ENCODE data around the gene SPATA31E1.

The SPATA31E1 gene

DNA sequence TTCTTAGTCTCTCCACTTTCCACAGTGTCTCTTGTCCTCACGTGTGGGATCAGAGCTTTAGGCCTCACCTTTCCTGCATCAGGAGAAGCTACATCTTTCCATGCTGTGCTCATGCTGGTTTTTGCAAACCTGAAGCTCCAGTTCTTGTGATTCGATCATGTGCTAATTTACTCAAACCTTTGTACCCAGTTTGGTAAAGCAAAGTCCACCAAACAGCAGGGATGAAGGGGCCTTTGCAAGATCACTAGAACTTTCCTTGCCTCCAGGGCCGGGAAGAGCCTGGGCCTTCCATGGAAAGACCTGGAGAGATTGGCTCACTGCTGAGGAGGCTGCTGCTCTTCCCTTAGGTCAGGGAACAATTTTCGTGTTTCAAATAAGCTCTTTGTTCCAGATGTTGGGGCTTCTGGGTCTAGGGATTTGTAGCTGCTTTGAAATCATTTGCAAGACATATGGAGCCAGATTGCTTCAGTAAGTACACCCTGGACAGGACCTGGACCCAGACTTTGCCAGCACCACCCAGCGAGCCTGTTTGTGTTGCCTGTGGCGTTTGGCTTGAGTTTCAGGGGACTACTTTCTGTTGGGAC lies 18.7 kb upstream of the SPATA31E1 start:
- no peak for DNase-seq (ENCODE audit: low spot score)

DNA sequence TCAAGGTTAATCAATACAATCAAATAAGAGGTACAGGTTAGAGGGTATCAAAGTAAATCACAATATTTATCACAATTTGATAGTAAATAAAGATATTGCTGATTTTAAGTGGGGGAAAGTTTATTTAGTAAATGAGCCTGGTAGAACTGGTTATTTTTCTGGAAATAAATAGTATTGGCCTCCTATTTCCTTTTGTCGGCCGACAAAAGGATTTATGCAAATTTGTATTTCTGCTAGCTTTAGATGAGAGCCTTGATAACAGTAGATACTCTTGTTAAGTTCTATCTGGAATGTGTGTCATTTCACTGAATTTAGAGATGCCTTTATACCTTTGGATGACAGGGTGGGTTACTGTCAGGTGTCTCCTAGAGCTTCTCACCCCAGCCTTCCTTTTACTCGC lies 17.8 kb upstream of the SPATA31E1 start:
- no peak for DNase-seq (ENCODE audit: low spot score)

DNA sequence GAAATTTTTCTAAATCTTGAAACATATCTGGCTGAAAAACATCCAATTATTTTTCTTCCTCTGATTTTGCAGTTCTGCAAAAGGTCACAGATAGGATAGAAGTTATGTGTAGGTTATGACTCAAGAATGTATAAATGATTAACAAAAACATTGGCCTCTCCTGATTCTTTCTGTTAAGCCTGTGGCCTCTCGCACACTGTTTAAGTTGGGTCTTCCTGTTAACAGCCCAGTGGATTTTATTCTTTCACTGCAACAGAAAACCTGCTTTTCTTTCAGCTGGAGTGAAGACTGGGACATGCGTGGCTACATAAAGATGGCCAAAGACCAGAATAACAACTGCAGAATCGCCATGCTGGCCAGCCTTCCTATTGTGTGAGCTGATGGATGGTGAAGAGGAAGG lies 17.1 kb upstream of the SPATA31E1 start:
- DNase-seq (ENCODE audit: low spot score) = no peak

DNA sequence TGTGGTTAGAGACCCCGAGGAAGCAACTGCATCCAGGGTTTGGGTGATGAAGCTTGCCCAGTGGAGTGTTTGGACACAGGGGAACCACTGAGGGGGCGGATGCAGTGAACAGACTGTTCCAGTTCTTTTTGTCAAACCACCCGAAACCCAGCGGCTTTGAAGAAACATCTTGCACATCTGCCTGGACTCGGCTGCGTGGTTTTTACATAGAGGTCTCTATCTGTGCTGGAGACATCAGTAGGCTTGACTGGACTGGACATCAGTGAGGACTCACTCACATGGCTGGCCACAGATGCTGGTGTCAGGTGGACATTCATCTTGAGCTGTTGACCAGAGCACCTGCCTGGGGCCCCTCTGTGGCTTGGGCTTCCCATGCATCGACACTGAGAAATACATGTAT lies 15.3 kb upstream of the SPATA31E1 start:
- DNase-seq (ENCODE audit: low spot score) = no peak

DNA sequence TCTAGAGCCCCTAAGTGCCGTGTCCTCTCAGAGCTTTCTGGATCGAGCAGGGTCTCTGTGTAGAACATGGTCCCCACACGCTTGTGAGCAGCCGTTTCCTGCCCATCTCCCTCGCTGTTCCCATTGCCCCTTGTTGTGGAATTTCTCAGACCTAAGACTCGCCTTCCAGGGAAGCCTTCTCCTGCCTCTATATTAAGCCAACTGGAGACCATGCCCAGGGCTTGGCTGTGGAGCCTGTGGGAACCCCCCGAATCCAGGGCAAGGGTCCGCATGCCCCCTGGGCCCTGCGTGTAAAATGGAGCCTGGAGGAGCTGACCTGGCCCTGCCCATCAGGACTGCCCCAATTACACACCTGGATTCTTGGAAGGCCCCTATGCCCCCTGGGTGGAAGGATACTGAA lies 14.5 kb upstream of the SPATA31E1 start:
- DNase-seq (ENCODE audit: low spot score) = no peak

DNA sequence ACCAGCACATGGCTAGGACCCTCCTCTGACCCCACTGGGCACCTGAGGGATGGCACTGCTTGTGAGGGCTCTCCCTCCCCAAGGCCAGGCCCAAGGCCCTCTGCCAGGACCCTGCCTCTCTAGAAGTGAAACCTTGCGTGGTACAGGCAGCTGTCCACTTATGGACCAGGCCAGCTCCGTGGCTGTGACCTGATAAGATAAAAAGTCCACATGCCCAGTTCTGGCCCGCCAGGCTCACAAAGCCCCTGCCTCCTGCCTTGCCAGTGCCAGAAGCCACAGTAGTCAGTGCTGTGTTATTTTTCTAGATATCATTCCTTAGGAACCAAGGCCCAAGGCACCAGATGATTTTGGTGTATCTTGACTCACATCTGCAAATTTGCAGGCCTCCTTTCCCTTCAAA lies 14.0 kb upstream of the SPATA31E1 start:
- no peak for DNase-seq (ENCODE audit: low spot score)

DNA sequence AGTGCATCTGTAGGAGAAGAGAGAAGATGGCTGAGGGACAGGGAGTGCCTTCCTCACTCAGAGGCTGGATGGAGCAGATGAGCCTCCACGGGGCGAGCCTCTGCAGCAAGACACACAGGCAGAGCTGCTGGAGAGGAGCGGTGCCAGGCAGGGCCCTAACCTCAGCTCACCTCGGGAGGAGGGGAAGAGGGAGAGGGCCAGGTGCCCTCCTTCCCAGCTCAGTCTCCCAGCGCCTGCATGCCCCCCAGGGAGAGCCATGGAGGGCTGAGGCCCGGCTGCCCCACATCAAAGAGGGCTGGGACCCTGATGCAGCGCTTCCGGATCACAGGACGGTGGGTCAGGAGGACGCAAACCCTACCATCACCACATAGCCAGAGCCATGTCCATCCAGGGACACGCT lies 13.6 kb upstream of the SPATA31E1 start:
- DNase-seq (ENCODE audit: low spot score) = no peak

DNA sequence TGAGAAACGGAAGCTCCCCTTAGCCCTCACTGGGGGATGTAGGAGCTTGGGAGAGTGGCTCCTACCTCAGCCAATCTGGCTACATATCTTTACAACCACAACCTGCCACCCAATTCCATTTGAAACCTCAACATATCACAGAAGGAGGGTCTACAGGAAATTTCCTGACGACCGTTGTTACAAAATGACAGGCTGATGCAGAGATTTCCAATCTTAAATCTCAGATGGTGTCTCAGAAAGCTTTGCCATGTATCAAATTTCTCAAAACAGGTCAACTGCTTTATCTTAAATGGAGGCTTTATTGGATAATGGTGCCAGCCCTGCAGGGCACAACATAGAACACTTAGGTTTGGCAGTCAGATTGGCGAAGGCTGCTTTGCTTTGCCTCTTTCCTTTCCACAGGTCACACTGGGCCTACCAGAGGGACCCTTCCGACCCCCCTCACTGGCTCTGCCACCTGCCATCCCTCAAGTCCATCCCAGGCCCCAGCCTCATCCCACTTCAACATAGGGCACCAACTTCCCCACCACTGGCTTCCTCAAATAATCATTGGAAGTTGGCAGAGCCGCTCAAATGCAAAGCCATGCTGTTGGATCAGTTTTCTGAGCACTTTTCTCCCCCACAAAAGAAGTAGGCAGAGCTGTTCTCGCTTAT lies 11.1 kb upstream of the SPATA31E1 start:
- no peak for DNase-seq (ENCODE audit: low spot score)

DNA sequence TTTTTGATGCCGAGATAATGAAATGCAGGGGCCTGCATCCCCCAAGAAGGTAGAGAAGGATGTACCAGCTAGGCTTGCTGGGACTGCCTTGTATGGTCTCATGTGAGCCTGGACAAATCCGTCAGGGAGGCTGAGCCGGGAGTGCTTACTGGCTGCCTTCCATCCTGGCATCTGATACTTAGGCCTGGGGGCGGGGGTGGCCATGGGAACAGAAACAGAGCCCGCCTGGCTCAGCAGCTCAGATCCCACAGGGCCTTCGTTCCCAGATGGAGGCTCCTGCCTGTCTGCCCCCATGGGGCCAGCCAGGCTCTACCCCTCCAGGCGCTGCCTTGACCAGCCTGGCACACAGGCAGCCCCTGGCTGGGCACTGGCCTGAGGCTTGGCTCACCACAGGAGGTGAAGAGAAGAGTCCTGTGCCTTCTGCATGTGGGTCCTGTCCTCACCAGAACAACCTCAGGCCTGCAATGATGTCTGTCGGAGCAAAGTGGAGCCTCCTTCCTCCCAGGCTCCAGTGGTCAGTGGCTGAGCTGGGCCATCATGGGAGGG lies 10.5 kb upstream of the SPATA31E1 start:
- no peak for DNase-seq (ENCODE audit: low spot score)

DNA sequence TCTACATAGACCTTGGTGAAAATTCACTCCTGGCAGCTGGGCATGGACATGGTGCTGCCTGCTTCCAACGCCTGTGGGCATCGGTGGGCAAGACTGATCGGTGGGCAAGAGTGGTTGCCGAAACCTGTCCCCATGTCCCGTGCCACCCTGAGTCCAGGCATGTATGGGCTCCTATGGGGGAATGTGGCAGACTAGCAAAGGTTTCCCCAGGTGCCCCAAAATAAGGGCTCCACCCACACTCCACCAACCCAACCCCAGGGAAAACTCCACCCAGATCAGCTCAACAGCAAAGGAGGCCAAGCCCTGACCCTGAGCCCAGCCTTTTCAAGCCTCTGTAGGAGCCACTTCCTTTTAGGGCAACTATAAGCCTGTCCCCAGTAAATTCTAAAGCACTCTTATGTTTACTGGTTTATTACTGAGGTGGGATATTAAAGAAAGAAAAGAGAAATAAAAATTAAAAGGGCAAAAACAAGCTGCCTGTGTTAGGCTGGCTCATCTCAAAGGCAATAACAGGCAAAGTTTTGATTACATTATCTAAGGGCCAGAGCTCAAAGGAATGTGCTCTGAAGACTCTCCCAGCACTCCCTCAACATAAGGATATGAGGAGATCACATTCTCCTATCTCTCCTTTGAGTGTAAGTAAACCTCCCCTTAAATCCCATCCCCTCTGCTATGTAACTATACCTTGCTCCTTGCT lies 8.9 kb upstream of the SPATA31E1 start:
- no peak for DNase-seq (ENCODE audit: low spot score)

DNA sequence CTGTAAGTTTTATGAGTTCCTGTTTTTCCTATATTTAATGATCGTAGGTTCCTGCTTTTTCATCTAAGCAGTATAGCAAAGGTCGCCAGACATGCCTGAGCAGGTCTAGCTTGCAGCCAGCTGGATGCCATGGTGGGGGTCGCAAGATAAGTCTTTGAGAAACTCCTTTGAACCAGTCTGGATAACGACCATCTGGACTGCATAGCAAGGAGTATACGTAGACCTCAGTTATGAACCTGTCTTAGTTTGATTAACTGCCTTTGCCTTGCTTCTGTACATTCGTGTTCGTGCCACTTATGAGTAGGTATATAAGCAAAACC lies 8.4 kb upstream of the SPATA31E1 start:
- no peak for DNase-seq (ENCODE audit: low spot score)

DNA sequence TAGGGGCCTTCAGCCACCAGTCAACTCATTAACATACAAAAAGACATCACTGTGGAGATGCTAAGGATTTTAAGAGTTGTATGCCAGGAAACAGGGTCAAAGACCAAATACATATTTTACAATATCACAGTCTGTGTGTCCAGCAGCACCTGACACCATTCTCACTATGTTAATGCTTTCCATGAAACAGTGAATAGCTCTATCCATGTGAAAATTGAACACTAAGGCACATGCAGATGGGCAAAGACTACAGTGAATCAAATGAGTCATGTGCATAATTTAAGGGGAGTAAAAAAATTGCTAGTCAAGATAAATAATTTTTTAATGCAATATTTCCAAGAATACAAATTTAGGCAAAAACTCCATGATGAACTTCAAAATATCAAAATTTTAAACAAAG lies 7.6 kb upstream of the SPATA31E1 start:
- DNase-seq (ENCODE audit: low spot score) = no peak

DNA sequence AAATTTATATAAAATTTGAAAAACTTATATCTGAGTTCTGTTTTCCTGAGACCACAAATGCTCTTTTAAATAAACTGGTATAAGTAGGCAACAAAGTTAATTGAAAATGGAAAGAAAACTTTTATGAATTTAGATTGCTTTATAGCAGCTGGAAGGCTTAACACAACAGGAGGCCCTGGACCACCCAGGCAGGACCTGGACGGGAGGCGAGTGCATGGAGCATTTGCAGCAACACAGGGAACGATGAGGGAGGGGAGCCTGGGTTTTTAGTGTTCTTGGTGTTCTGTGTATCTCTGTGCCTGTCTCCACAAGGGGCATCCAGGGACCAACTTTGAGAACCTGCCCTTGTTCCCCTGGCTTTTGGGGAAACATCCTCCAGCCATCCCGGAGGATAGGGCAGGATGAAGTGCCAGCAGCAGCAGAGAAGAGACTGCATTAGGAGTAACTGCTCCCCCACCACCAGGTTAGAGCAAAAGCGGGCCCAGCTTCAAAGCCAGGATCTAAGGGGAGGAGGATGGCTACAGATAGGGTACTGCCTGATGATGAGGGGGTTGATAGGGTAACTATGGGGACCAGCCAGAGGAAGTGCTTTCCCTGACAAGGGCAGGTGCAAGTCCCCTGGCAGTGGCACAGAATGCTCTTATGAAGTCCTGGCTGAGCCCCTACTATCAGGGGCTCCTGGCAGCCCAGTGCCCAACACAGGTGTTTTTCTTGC lies 6.7 kb upstream of the SPATA31E1 start:
- DNase-seq (ENCODE audit: low spot score) = no peak

DNA sequence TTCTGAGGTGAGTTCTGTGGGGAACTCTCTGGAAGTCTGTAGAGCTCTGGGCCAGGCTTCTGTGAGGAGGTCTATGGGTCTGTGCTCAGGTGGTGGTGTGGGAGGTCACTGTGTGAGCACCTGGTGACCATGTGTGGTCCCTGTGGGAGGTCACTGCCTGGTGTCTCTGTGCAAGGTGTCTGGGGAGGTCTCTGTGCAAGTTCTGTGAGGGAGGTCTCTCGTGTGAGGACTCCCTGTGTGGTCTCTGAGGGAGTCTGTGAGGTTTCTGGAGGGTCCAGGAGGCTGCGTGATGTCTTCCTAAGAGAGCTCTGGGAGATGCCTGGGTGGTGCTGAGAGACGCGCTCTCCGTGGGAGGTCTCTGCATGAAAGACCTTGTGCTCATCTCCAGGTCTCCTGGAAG lies 6.0 kb upstream of the SPATA31E1 start:
- no peak for DNase-seq (ENCODE audit: low spot score)

DNA sequence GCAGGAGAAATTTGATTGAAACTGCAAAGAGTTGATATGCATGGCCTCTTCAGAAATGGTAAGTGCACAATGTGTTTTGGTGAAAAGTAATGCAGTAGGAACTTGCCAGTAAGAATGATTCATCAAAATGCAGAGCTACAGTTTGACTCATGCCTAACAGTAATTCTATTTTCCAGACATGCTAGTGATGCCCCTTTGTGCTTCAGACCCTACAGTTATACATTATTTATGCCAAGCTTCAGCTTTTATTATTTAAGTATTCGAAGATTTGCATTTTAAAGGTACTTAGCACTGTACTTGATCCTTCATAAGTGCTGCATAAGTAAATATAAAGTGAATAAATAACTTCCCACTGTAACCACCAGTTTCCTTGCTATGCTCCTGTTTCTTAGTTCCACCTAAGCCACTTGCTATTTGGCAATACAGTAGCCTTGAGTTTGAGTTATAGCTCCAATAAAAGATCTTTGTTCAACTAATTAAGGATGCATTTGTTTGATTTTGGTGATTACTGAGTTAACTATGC lies 3.6 kb upstream of the SPATA31E1 start:
- no peak for DNase-seq (ENCODE audit: low spot score)

DNA sequence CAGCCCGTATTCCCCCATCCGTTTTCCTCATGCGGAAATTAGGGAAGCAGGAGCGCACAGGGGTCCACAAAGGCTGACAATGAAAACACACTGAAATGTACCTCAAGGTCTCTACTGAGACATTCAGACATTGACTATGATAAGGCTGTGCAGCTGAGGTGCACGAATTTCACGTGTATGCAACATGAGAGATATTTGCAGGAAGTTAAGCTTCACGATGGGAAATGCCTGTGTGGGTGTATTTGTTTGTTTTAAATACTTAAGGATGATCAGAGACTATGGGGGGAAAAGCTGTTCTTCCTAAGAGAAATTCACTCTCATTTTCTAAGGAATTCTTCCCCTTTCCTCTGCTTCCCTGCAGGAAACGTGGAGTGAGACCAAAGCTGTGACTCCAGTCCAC lies 2.6 kb upstream of the SPATA31E1 start:
- DNase-seq (ENCODE audit: low spot score) = no peak

DNA sequence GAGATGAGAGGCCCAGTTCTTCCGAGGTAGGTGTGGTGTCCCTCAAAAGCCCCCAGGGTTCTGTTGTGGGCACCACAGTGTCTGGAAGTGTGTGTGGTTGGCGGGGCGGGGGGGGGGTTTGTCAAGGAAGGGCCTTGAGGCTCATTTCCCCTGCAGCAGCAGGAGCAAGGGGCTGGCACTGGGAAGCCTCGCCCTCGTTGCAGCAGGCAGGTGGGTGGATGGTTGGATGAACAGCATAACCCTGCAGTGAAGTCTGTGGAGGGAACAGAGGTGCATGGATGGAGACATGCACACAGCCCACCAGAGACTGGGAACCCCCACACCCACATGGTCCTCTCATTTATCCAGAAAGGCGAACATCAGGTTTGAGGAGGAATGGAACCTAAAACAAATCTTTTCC lies 2.0 kb upstream of the SPATA31E1 start:
- DNase-seq (ENCODE audit: low spot score) = no peak

DNA sequence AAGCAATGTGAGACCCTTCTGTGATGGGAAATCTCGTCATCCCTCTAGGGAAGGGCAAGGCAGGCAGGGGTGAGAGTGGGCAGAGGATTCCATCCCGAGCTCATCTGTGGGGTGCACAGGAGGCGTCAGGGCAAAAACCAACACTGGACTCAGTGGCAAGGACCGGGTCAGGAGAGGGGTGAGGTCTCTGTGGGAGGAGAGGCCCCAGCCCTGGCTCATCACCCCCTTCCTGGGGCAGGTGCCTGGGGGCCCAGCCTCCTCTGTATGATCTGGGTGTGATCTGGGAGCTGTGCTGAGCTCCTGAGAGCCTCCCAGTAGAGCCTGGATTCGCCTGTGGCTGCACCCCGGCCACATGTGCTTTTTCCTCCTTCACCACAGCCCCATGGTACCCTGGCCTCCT lies 597 bp downstream of the SPATA31E1 start:
- DNase-seq (ENCODE audit: low spot score) = no peak

DNA sequence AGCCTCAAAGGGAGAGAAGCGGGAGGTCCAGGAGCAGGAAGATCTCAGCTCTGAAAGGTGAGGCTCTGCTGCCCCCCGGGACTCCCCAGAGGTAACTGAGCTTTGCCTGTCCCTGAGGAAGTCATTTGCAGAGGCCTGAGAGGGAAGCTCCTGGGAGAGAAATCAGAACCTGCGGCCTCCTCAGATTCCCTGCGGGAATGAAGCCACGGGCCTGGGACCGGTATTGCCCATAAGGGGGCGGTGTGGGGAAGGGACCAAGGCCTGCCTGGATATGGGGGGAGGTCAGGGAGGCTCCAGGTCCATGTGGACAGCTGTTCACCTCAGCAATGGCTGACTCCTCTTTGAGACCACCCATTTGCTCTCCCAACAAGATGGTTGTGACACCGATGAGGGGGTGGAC lies 1.3 kb downstream of the SPATA31E1 start:
- DNase-seq (ENCODE audit: low spot score) = no peak

DNA sequence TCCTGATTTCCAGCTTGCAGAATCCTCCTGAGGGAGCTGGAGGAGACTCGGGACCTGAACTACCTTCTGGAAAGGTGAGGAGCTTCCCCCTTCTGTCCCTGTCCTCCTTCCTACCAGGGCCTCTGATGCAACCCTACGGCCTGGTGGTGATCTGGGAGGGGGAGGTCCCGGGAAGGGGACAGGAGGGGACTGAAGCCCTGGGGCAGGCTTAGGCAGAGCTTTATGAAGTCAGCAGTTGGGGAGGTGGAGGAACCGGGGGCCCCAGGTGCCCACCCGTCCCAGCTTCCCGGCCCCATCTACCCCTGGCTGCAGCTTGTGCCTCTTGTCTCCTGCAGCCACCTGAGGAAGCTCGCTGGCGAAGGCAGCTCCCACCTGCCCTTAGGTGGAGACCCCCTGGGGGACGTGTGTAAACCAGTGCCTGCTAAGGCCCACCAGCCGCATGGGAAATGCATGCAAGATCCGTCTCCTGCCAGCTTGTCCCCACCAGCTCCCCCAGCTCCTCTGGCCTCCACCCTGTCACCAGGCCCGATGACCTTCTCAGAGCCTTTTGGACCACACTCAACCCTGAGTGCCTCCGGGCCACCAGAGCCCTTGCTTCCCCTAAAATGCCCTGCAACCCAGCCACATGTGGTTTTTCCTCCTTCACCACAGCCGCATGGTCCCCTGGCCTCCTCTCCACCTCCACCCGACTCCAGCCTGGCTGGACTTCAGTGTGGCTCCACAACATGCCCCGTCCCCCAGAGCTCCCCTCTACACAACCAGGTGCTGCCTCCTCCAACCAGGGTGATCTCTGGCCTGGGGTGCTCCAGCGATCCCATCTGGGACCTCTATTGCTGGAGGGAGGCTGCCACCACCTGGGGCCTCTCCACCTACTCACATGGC lies 2.1 kb downstream of the SPATA31E1 start:
- DNase-seq (ENCODE audit: low spot score) = no peak

DNA sequence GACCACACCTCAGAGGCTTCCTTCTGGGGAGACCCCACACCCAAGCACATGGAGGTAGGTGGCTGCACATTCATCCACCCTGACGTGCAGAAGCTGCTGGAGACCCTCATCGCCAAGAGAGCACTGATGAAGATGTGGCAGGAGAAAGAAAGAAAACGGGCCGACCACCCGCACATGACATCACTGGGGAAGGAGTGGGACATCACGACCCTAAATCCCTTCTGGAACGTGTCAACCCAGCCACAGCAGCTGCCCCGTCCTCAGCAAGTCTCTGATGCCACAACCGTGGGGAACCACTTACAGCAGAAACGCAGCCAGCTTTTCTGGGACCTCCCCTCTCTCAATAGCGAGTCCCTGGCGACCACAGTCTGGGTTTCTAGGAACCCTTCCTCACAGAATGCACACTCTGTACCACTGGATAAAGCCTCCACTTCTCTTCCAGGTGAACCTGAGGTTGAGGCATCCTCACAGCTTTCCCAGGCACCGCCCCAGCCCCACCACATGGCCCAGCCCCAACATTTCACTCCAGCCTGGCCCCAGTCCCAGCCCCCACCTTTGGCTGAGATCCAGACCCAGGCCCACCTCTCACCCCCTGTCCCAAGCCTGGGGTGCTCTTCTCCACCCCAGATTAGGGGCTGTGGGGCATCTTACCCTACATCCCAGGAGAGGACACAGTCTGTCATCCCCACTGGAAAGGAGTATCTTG lies 3.0 kb downstream of the SPATA31E1 start:
- DNase-seq (ENCODE audit: low spot score) = no peak
